IMR-90 (cell line): Measurements from ENCODE around the gene EVI2A. TPM values are rescaled to one million over a fixed set of nuclear protein-coding genes. Genes with fewer than 3 reads are reported as not detected.

Experiments
- ATAC-seq: fragments of 200-7000 bp; cut with Tn5 transposase; 2 replicates; pipeline ENCODE4 v1.9.1; 2020; ENCODE audit warnings: low read depth, mild to moderate bottlenecking, moderate library complexity
- BruUV-seq: library from RNA; stranded (reverse); fragments of 400-500 nt; replicated peaks from 2 replicates; lab custom pipeline; 2021; lab: Mats Ljungman, UMichigan
- CTCF ChIA-PET: fragments of 300-600 bp; formaldehyde crosslinking; extraction: SDS; loops from one replicate; lab custom pipeline; 2021; ENCODE audit warnings: antibody characterized with exemption; lab: Yijun Ruan, JAX
- POLR2A ChIA-PET: fragments of 300-600 bp; sonication (Branson Sonifier 250); formaldehyde crosslinking; loops from one replicate; lab custom pipeline; 2022; ENCODE audit warnings: antibody characterized with exemption; ENCODE audit not compliant: unreplicated experiment; lab: Charles Lee
- DNase-seq: peaks from one replicate; pipeline ENCODE4 v3.0.0; 2013
- H2AFZ ChIP-seq: replicated peaks from 2 replicates; pipeline ENCODE3; 2013; ENCODE audit warnings: low read length, mild to moderate bottlenecking; ENCODE audit not compliant: poor library complexity
- H2AK5ac ChIP-seq: 2 replicates; pipeline ENCODE4 v1.6.1; 2013; ENCODE audit warnings: low read depth, low read length, inconsistent platforms
- H2AK9ac ChIP-seq: replicated peaks from 2 replicates; pipeline ENCODE3; 2013; ENCODE audit warnings: mild to moderate bottlenecking, low read depth, low read length, moderate library complexity; ENCODE audit not compliant: poor library complexity
- H2BK120ac ChIP-seq: 2 replicates; pipeline ENCODE4 v1.6.1; 2013; ENCODE audit warnings: low read depth, low read length, inconsistent platforms
- H2BK15ac ChIP-seq: 3 replicates; pipeline ENCODE4 v1.6.1; 2013; ENCODE audit warnings: low read depth, low read length, inconsistent platforms
- H2BK20ac ChIP-seq: 2 replicates; pipeline ENCODE4 v1.6.1; 2013; ENCODE audit warnings: low read depth, mild to moderate bottlenecking, inconsistent platforms, low read length, moderate library complexity
- H2BK5ac ChIP-seq: 2 replicates; pipeline ENCODE4 v1.6.1; 2013; ENCODE audit warnings: mild to moderate bottlenecking, low read depth, low read length, inconsistent platforms; ENCODE audit not compliant: poor library complexity, severe bottlenecking
- H3K14ac ChIP-seq: replicated peaks from 2 replicates; pipeline ENCODE4 v1.6.1; 2013; ENCODE audit warnings: low read depth, low read length, inconsistent platforms
- H3K18ac ChIP-seq: 2 replicates; pipeline ENCODE4 v1.6.1; 2013; ENCODE audit warnings: low read depth, low read length, control low read depth
- H3K23ac ChIP-seq: 2 replicates; pipeline ENCODE4 v1.6.1; 2013; ENCODE audit warnings: low read depth, low read length, inconsistent platforms
- H3K27ac ChIP-seq: 2 replicates; pipeline ENCODE4 v1.5.1; 2013; ENCODE audit warnings: mild to moderate bottlenecking, control low read depth, low read length; ENCODE audit not compliant: insufficient read depth
- H3K27me3 ChIP-seq: 2 replicates; pipeline ENCODE4 v1.6.1; 2013; ENCODE audit warnings: low read length; ENCODE audit not compliant: control insufficient read depth, insufficient read depth
- H3K36me3 ChIP-seq: 2 replicates; pipeline ENCODE4 v1.6.1; 2013; ENCODE audit warnings: low read length, mixed read lengths; ENCODE audit not compliant: control insufficient read depth, insufficient read depth
- H3K4ac ChIP-seq: 2 replicates; pipeline ENCODE4 v1.6.1; 2013; ENCODE audit warnings: low read depth, low read length, inconsistent platforms
- H3K4me1 ChIP-seq: 2 replicates; pipeline ENCODE4 v1.6.1; 2013; ENCODE audit warnings: low read length, mixed read lengths; ENCODE audit not compliant: control insufficient read depth, insufficient read depth
- H3K4me2 ChIP-seq: 2 replicates; pipeline ENCODE4 v1.6.1; 2013; ENCODE audit warnings: low read depth, mild to moderate bottlenecking, control low read depth, low read length, moderate library complexity
- H3K4me3 ChIP-seq: 2 replicates; pipeline ENCODE4 v1.5.1; 2013; ENCODE audit warnings: low read depth, mild to moderate bottlenecking, control low read depth, low read length, moderate library complexity; ENCODE audit not compliant: insufficient read depth
- H3K56ac ChIP-seq: 2 replicates; pipeline ENCODE4 v1.6.1; 2013; ENCODE audit warnings: low read length, inconsistent platforms; ENCODE audit not compliant: insufficient read depth; ENCODE audit errors: extremely low read depth
- H3K79me1 ChIP-seq, 2 experiments: 2 replicates each; pipeline ENCODE4 v1.6.1; 2013; ENCODE audit warnings: low read length in 2 of 2, inconsistent platforms in 1 of 2, low read depth in 1 of 2
- H3K9ac ChIP-seq: 2 replicates; pipeline ENCODE4 v1.6.1; 2013; ENCODE audit warnings: low read depth, low read length, control low read depth
- H3K9me1 ChIP-seq: 2 replicates; pipeline ENCODE4 v1.6.1; 2013; ENCODE audit warnings: low read length, inconsistent platforms; ENCODE audit not compliant: insufficient read depth
- H3K9me3 ChIP-seq: 2 replicates; pipeline ENCODE4 v1.6.1; 2013; ENCODE audit warnings: low read length; ENCODE audit not compliant: control insufficient read depth, insufficient read depth
- H4K20me1 ChIP-seq: 2 replicates; pipeline ENCODE4 v1.6.1; 2013; ENCODE audit warnings: low read length, inconsistent platforms; ENCODE audit not compliant: insufficient read depth
- H4K5ac ChIP-seq: 2 replicates; pipeline ENCODE4 v1.6.1; 2013; ENCODE audit warnings: mild to moderate bottlenecking, low read depth, low read length, control low read depth
- H4K8ac ChIP-seq, 2 experiments: 2 replicates each; pipeline ENCODE4 v1.6.1; 2013; ENCODE audit warnings: low read depth in 2 of 2, low read length in 2 of 2, control low read depth in 1 of 2, inconsistent platforms in 1 of 2
- H4K91ac ChIP-seq: 2 replicates; pipeline ENCODE4 v1.6.1; 2013; ENCODE audit warnings: low read depth, low read length, inconsistent platforms; ENCODE audit not compliant: insufficient read depth
- BHLHE40 ChIP-seq: fragments of 150-350 bp; IDR thresholded peaks from 2 replicates; pipeline ENCODE4 v1.6.1; 2016; ENCODE audit warnings: mild to moderate bottlenecking, low read depth, low read length
- CEBPB ChIP-seq: IDR thresholded peaks from 2 replicates; pipeline ENCODE4 v1.6.1; 2012; ENCODE audit warnings: low read depth, low read length, improper control_type of control experiment
- CHD1 ChIP-seq: IDR thresholded peaks from 2 replicates; pipeline ENCODE4 v1.6.1; 2012; ENCODE audit warnings: low read depth, low read length, improper control_type of control experiment
- FOS ChIP-seq: fragments of 150-350 bp; IDR thresholded peaks from 2 replicates; pipeline ENCODE4 v1.6.1; 2016; ENCODE audit warnings: low read depth, low read length
- MAFK ChIP-seq: IDR thresholded peaks from 2 replicates; pipeline ENCODE4 v1.6.1; 2012; ENCODE audit warnings: low read depth, low read length, improper control_type of control experiment
- MAZ ChIP-seq: IDR thresholded peaks from 2 replicates; pipeline ENCODE4 v1.6.1; 2012; ENCODE audit warnings: low read depth, mild to moderate bottlenecking, low read length, improper control_type of control experiment, moderate library complexity, borderline replicate concordance
- MXI1 ChIP-seq: IDR thresholded peaks from 2 replicates; pipeline ENCODE4 v1.6.1; 2012; ENCODE audit warnings: low read depth, mild to moderate bottlenecking, low read length, moderate library complexity, borderline replicate concordance
- NFE2L2 ChIP-seq: fragments of 150-350 bp; IDR thresholded peaks from 2 replicates; pipeline ENCODE4 v1.6.1; 2016; ENCODE audit warnings: low read depth, mild to moderate bottlenecking, low read length
- POLR2A ChIP-seq: IDR thresholded peaks from 2 replicates; pipeline ENCODE4 v1.6.1; 2012; ENCODE audit warnings: mild to moderate bottlenecking, low read depth, low read length
- RAD21 ChIP-seq: IDR thresholded peaks from 2 replicates; pipeline ENCODE4 v1.6.1; 2012; ENCODE audit warnings: low read length, improper control_type of control experiment
- RCOR1 ChIP-seq: IDR thresholded peaks from 2 replicates; pipeline ENCODE4 v1.6.1; 2012; ENCODE audit warnings: mild to moderate bottlenecking, low read length, improper control_type of control experiment; ENCODE audit not compliant: insufficient replicate concordance
- RFX5 ChIP-seq: IDR thresholded peaks from 2 replicates; pipeline ENCODE4 v1.8.0; 2012; ENCODE audit warnings: low read depth, mild to moderate bottlenecking, low read length, moderate library complexity
- SMC3 ChIP-seq: fragments of 150-350 bp; IDR thresholded peaks from 2 replicates; pipeline ENCODE4 v1.6.1; 2016; ENCODE audit warnings: low read depth, mild to moderate bottlenecking, antibody characterized with exemption, low read length, moderate library complexity
- USF2 ChIP-seq: fragments of 150-350 bp; IDR thresholded peaks from 2 replicates; pipeline ENCODE4 v1.6.1; 2017; ENCODE audit warnings: mild to moderate bottlenecking, antibody characterized with exemption, low read length, low read depth
- WGBS, 2 experiments: methylation state at CpG; one replicate each; pipeline versions ENCODE4 v1.1.5 to v1.1.7; 2013; ENCODE audit warnings: missing lambda C conversion rate in 2 of 2; ENCODE audit not compliant: insufficient read length in 1 of 2; ENCODE audit errors: extremely low coverage in 2 of 2; 5-methylcytosine and 5-hydroxymethylcytosine counted together
- dilution Hi-C: fragments of 300-500 bp; cut with HindIII; formaldehyde crosslinking; loops from one replicate; pipeline ENCODE4 v1.14.3; 2018; ENCODE audit warnings: low sequenced_read_pairs; ENCODE audit not compliant: unreplicated experiment
- in situ Hi-C: fragments of 300-500 bp; cut with MboI; formaldehyde crosslinking; loops from 3 replicates; pipeline ENCODE4 v1.14.3; 2019; ENCODE audit warnings: low sequenced_read_pairs, inconsistent platforms, mixed read lengths
- intact Hi-C: fragments of 100-400 bp; cut with micrococcal nuclease; formaldehyde crosslinking; loops from 2 replicates; pipeline ENCODE4 v1.10.0; 2022
- polyA plus RNA-seq, 3 experiments: library from polyadenylated mRNA; depleted of rRNA; stranded (reverse); fragments of >200 nt; gene quantifications; 2 replicates each; pipeline ENCODE4 v1.2.3, GENCODE V29; 2012; ENCODE audit warnings: low replicate concordance in 1 of 3
- total RNA-seq: library from RNA; depleted of rRNA; stranded (reverse); fragments of >200 nt; gene quantifications from 2 replicates; pipeline ENCODE4 v1.2.3, GENCODE V29; 2012
- TF ChIP-seq, protein P1 (sequence below): fragments of 150-350 bp; IDR thresholded peaks from 2 replicates; pipeline ENCODE4 v1.6.1; 2016; ENCODE audit warnings: low read depth, mild to moderate bottlenecking, low read length, moderate library complexity, borderline replicate concordance
- TF ChIP-seq, protein P2 (sequence below): conservative IDR thresholded peaks from 2 replicates; pipeline ENCODE4 v1.5.1; 2012; ENCODE audit warnings: mild to moderate bottlenecking, low read depth, low read length, improper control_type of control experiment

Gene EVI2A
- total and polyA plus RNA-seq, 2 of the 4 experiments (the other 2 are of a cell fraction): 0.50 to 0.90 TPM

GRCh38 chr17:31320241-31320640, 1.2 kb downstream of the EVI2A start:
- BruUV-seq: no TSS peak
- Histone ChIP-seq H4K20me1 (no peaks in the 10 kb centered on the region), H3K4me3 (no peak overlapping the region), H3K79me1 (peaks cover 8 to 34% of the 10 kb centered on the region in 2 experiments; a peak in 3 of 4 replicates), H3K4me2 (no peak overlapping the region), H3K18ac (no peak overlapping the region), H3K36me3 (no peaks in the 10 kb centered on the region), H3K27ac (no peak overlapping the region), H3K23ac (no peak overlapping the region), H4K8ac (no peak overlapping the region), H3K27me3 (no peaks in the 10 kb centered on the region), H3K56ac (no peak overlapping the region), H4K5ac (no peak overlapping the region), H4K91ac (no peak overlapping the region; the same call in 1 of the 2 replicates), H3K9me1 (no peaks in the 10 kb centered on the region), H3K9ac (no peak overlapping the region), H3K4me1 (peaks cover 3% of the 10 kb centered on the region), H2AK5ac (no peak overlapping the region), H2BK5ac (no peak overlapping the region), H3K9me3 (no peaks in the 10 kb centered on the region), H3K14ac (no peak overlapping the region), H2BK120ac (no peak overlapping the region), H3K4ac (no peak overlapping the region), H2AFZ (no peak overlapping the region), H2AK9ac (no peak overlapping the region), H2BK20ac (no peak overlapping the region), H2BK15ac (no peak overlapping the region)
- ChIA-PET POLR2A (no interaction called here), CTCF (no interaction called here)
- in situ Hi-C loops: no loop called here
- dilution Hi-C loops: no loop called here
- intact Hi-C loops: no loop called here
- no CpG with 5 or more reads among the region's 2 CpGs for WGBS, 2 experiments
- TF ChIP-seq CEBPB (no peak), FOS (no peak), POLR2A (no peak), RCOR1 (no peak), MXI1 (no peak), USF2 (no peak), SMC3 (no peak), RFX5 (no peak), RAD21 (no peak), NFE2L2 (no peak), MAFK (no peak), BHLHE40 (no peak), CHD1 (no peak), MAZ (no peak)
- TF ChIP-seq, protein P1, sequence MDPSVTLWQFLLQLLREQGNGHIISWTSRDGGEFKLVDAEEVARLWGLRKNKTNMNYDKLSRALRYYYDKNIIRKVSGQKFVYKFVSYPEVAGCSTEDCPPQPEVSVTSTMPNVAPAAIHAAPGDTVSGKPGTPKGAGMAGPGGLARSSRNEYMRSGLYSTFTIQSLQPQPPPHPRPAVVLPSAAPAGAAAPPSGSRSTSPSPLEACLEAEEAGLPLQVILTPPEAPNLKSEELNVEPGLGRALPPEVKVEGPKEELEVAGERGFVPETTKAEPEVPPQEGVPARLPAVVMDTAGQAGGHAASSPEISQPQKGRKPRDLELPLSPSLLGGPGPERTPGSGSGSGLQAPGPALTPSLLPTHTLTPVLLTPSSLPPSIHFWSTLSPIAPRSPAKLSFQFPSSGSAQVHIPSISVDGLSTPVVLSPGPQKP: no peak
- TF ChIP-seq, protein P2, sequence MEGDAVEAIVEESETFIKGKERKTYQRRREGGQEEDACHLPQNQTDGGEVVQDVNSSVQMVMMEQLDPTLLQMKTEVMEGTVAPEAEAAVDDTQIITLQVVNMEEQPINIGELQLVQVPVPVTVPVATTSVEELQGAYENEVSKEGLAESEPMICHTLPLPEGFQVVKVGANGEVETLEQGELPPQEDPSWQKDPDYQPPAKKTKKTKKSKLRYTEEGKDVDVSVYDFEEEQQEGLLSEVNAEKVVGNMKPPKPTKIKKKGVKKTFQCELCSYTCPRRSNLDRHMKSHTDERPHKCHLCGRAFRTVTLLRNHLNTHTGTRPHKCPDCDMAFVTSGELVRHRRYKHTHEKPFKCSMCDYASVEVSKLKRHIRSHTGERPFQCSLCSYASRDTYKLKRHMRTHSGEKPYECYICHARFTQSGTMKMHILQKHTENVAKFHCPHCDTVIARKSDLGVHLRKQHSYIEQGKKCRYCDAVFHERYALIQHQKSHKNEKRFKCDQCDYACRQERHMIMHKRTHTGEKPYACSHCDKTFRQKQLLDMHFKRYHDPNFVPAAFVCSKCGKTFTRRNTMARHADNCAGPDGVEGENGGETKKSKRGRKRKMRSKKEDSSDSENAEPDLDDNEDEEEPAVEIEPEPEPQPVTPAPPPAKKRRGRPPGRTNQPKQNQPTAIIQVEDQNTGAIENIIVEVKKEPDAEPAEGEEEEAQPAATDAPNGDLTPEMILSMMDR: no peak
- ATAC-seq (no peak), DNase-seq (no peak)
